Activated CD4-positive, alpha-beta T cell treated with anti-CD3 and anti-CD28 coated beads, Interleukin-2, amount 10 ng/mL, durations not matched to agents 7 days and 5 days (primary cell): ENCODE measurements around the gene PPP5C. TPM values are rescaled to one million over a fixed set of nuclear protein-coding genes. Genes with fewer than 3 reads are reported as not detected.
A peak's percentile ranks its signal among the peaks of the same experiment; 100 is the strongest.

Experiments
- CTCF ChIA-PET: fragments of 350-600 bp; sonication (Branson Sonifier 250); formaldehyde crosslinking; loops from one replicate; lab custom pipeline; 2021; ENCODE audit warnings: antibody characterized with exemption; lab: Charles Lee
- POLR2A ChIA-PET: fragments of 350-600 bp; sonication (Branson Sonifier 250); formaldehyde crosslinking; loops from one replicate; lab custom pipeline; 2021; ENCODE audit warnings: antibody characterized with exemption; lab: Charles Lee
- DNase-seq: peaks from one replicate; pipeline ENCODE4 v3.0.0-alpha.2; 2020
- H3K27ac Mint-ChIP-seq: one replicate; pipeline ENCODE4 v1.8.0; 2021; ENCODE audit warnings: mild to moderate bottlenecking, moderate library complexity, mixed read lengths
- H3K27me3 Mint-ChIP-seq: one replicate; pipeline ENCODE4 v1.8.0; 2021; ENCODE audit warnings: mixed read lengths
- H3K36me3 Mint-ChIP-seq: one replicate; pipeline ENCODE4 v1.8.0; 2021; ENCODE audit warnings: low read depth, mixed read lengths
- H3K4me1 Mint-ChIP-seq: one replicate; pipeline ENCODE4 v1.8.0; 2021; ENCODE audit warnings: mixed read lengths
- H3K4me3 Mint-ChIP-seq: one replicate; pipeline ENCODE4 v1.8.0; 2021; ENCODE audit warnings: mild to moderate bottlenecking, moderate library complexity, mixed read lengths
- H3K9me3 Mint-ChIP-seq: one replicate; pipeline ENCODE4 v1.8.0; 2021; ENCODE audit warnings: mixed read lengths
- total RNA-seq, 2 experiments: library from RNA; stranded (reverse); gene quantifications; one replicate each; pipeline ENCODE4 v1.2.3, GENCODE V29; 2021

The PPP5C gene
- total RNA-seq, 2 experiments from 2014 or later = 101 to 102 TPM

DNA sequence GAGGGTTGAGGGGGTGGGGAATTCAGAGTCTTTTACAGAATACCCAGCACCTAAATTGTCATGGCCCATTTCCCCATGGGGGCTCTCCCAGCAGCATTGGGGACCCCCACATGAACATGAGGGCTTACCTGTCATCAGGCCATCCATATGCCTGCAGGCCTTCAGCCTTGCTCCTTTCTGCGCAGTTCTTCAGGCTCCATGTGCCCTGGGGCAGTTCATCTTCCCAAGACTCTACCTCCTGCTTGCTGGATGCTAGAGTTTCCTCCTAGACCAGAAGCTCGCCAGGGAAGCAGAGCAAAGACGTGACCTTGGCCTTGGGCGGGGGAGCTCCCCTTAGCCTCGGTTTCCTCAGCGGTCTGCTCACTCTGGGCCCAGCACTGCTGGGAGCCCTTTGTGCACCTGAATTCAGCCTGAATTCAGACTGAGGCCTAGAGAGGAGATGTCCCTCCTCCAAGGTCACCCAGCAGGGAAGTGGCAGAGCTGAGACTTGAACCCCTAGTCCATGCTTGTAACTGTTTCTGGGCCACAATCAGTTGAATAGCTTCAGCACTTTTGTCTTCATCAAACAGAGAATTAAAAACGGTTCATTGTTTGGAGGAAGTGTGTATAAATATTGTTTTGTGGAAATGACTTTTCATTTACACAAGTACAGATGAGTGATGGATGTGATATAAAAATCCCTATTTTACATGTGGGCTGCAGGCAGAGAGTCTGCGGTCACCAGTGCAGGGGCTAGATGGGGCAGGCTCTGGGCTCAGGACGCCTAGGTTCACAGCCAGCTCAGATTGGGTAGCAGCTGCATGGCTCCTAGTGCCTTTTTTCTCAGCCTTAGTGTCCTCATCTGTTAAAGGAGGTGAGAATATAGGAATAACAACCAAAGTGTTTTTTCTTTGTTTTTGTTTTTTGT lies 9.5 kb downstream of the PPP5C start:
- Mint-ChIP-seq H3K4me1 (peaks cover 31% of the 10 kb centered on the region), H3K27ac (no peak overlapping the region), H3K36me3 (peaks cover 47% of the 10 kb centered on the region), H3K4me3 (no peak overlapping the region), H3K9me3 (no peaks in the 10 kb centered on the region), H3K27me3 (no peaks in the 10 kb centered on the region)
- POLR2A ChIA-PET = no interaction called here
- CTCF ChIA-PET = interaction anchor here (0.9 to 1.6 kb wide), 3 partner anchors 9 to 10 kb away, joined by 3 to 7 read pairs (median 4); partner anchors contain the start of gene PPP5C
- no peak for DNase-seq

DNA sequence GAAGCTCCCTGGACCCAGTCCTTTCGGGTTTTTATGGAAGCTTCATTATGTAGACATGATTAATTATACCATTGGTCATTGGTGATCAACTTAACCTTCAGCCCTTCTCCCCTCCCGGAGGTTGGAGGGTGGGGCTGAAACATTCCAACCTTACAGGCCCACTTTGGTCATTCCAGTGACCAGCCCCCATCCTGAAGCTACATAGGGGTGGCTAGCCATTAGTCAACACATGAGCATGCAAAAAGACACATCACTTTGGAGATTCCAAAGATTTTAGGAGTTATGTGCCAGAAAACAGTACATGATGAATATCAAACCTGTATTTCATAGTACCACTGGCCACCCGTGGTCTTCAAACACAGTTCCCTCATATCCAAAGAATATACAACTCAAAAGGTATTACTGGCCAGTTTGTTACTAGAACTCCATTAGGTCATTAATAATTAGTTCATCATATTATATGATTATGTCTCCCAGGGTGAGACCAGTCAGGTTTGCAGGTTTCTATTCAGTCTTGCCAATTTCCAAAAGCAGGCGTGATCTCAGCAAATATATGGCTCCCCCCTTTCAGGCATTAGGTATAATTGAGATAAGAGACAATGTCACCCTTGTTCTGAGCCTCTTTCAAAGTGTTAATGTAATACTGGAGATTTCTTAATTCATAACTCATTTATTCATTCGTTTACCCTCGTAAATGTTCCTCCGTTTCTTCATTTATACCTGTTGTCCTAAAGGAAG lies 11.1 kb downstream of the PPP5C start:
- Mint-ChIP-seq H3K27me3 (no peaks in the 10 kb centered on the region), H3K4me1 (peaks cover 29% of the 10 kb centered on the region), H3K9me3 (no peaks in the 10 kb centered on the region), H3K27ac (no peak overlapping the region), H3K4me3 (no peak overlapping the region), H3K36me3 (peaks cover 43% of the 10 kb centered on the region)
- ChIA-PET POLR2A (no interaction called here), CTCF (interaction anchor here (1.0 to 1.4 kb wide), 2 partner anchors 11 to 38 kb away, joined by 3 to 4 read pairs; partner anchors contain the start of gene PPP5C)
- DNase-seq = no peak

DNA sequence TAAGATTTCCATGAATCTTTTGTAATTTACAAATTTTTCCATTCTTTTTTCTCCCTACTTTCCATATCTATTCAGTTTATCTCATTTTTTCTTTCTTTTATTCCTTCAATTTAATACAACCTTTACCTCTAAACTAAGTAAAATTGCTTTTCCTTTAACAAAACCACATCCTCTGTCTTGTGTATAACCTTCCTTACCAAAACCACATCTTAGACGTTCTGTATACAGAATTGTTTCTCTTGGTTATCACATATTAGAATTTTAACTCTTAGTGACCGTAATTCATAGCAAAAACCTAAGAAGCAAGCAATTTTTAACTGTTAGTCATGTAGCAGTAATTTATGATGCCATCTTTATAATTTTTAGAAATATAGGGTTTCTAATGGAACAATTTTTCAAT lies 15.0 kb downstream of the PPP5C start:
- H3K27me3 Mint-ChIP-seq = no peaks in the 10 kb centered on the region
- no peaks in the 10 kb centered on the region for H3K9me3 Mint-ChIP-seq
- peaks cover 47% of the 10 kb centered on the region for H3K4me1 Mint-ChIP-seq
- no peak for DNase-seq
- peaks cover 45% of the 10 kb centered on the region for H3K36me3 Mint-ChIP-seq
- peak overlapping the region; percentile 47 for H3K27ac Mint-ChIP-seq
- ChIA-PET POLR2A (no interaction called here), CTCF (interaction anchor here (0.6 to 1.2 kb wide), 3 partner anchors 15 to 563 kb away, joined by 3 read pairs; partner anchors contain the start of gene PPP5C)
- peak overlapping the region; percentile 58 for H3K4me3 Mint-ChIP-seq

GRCh38 chr19:46364359-46364758 lies 17.5 kb downstream of the PPP5C start:
- Mint-ChIP-seq H3K9me3 (no peaks in the 10 kb centered on the region), H3K4me1 (peaks cover 42% of the 10 kb centered on the region), H3K27me3 (no peaks in the 10 kb centered on the region), H3K27ac (no peak overlapping the region), H3K36me3 (peaks cover 35% of the 10 kb centered on the region), H3K4me3 (no peak overlapping the region)
- DNase-seq = no peak
- ChIA-PET CTCF (interaction anchor here (1.1 to 1.2 kb wide), 3 partner anchors 8 to 17 kb away, joined by 3 to 5 read pairs (median 3); partner anchors contain the start of gene PPP5C), POLR2A (interaction anchor here (0.6 kb wide), 1 partner anchor 594 kb away, joined by 3 read pairs; no protein-coding TSS in a partner anchor)

DNA sequence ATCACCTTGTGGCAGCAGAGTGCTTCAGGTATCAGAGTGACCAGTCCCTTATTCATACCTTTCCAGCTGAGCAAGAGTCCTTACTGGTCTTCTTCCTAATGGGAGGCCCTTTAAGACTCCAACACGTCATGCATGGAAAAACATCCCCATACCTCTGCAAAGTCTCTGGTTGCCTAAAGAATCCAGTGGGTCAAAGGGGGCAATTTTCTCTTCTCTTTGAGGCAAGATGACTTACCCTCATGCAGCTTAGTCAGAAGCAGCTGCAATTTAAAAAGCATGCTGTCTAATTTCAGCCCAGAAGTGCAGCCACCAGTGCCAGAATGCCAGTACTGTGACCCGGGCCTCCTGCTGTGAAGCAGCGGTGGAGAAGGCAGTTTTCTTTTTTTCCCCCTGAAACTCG lies 18.7 kb downstream of the PPP5C start:
- Mint-ChIP-seq H3K27me3 (no peaks in the 10 kb centered on the region), H3K9me3 (no peaks in the 10 kb centered on the region), H3K36me3 (peaks cover 33% of the 10 kb centered on the region), H3K4me1 (peaks cover 40% of the 10 kb centered on the region), H3K4me3 (no peak overlapping the region), H3K27ac (no peak overlapping the region)
- POLR2A ChIA-PET = no interaction called here
- CTCF ChIA-PET = interaction anchor here (1.2 kb wide), 1 partner anchor 9 kb away, joined by 3 read pairs; no protein-coding TSS in a partner anchor
- DNase-seq = no peak

DNA sequence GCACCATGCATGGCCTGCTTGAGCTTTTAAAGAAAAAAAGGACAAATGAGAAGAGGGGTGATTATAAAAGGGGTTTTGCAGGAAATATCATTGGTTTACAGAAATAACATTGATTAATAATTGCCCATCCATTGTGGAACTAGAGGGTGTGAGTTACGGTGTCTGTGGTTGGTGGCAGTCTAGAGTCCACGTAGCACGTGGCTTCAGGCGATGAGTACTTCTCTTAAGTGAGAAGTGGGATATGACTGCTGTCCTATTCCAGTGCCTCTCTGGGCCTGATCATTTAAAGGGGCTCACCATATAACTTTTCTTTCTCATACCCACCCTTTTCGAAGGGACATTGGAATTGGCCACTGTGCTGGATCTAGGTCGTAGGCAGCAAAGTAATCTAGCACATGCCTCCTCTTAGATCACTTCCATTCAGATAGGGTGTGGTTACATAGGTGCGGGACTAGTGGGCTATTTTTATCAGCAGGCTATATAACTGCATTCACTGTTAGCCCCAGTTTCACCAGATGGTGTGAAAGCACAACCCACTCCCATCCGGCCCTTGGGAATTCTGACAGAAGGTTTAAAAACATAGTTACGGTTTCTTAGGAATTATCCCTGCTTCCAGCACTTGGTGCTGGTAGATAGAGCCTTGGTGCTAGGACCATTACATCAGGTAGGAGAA lies 19.9 kb downstream of the PPP5C start:
- H3K27ac Mint-ChIP-seq = peak overlapping the region; percentile 41
- no peaks in the 10 kb centered on the region for H3K27me3 Mint-ChIP-seq
- H3K4me3 Mint-ChIP-seq = no peak overlapping the region
- ChIA-PET CTCF (no interaction called here), POLR2A (no interaction called here)
- H3K4me1 Mint-ChIP-seq = peaks cover 40% of the 10 kb centered on the region
- DNase-seq = no peak
- peaks cover 32% of the 10 kb centered on the region for H3K36me3 Mint-ChIP-seq
- H3K9me3 Mint-ChIP-seq = no peaks in the 10 kb centered on the region

- peaks cover 30% of the 10 kb centered on the region for H3K36me3 Mint-ChIP-seq
- no peak overlapping the region for H3K27ac Mint-ChIP-seq
- DNase-seq = no peak
- H3K27me3 Mint-ChIP-seq = no peaks in the 10 kb centered on the region
- no peak overlapping the region for H3K4me3 Mint-ChIP-seq
- POLR2A ChIA-PET = no interaction called here
- H3K9me3 Mint-ChIP-seq = no peaks in the 10 kb centered on the region
- CTCF ChIA-PET = no interaction called here
- H3K4me1 Mint-ChIP-seq = peaks cover 41% of the 10 kb centered on the region
These were observed 20.5 kb downstream of the PPP5C start for GRCh38 chr19:46367426-46367825.

GRCh38 chr19:46368116-46368515 lies 21.2 kb downstream of the PPP5C start:
- ChIA-PET CTCF (interaction anchor here (0.6 to 1.4 kb wide), 3 partner anchors 21 to 613 kb away, joined by 3 read pairs; partner anchors contain the start of gene PPP5C), POLR2A (interaction anchor here (0.6 kb wide), 1 partner anchor 76 kb away, joined by 5 read pairs; no protein-coding TSS in a partner anchor)
- Mint-ChIP-seq H3K9me3 (no peaks in the 10 kb centered on the region), H3K4me3 (no peak overlapping the region), H3K27me3 (no peaks in the 10 kb centered on the region), H3K4me1 (peaks cover 41% of the 10 kb centered on the region), H3K36me3 (peaks cover 30% of the 10 kb centered on the region), H3K27ac (no peak overlapping the region)
- DNase-seq = no peak

- Mint-ChIP-seq H3K9me3 (no peaks in the 10 kb centered on the region), H3K4me1 (peaks cover 36% of the 10 kb centered on the region), H3K36me3 (peaks cover 20% of the 10 kb centered on the region), H3K27me3 (no peaks in the 10 kb centered on the region), H3K4me3 (no peak overlapping the region), H3K27ac (no peak overlapping the region)
- no peak for DNase-seq
- CTCF ChIA-PET = interaction anchor here (1.2 to 1.8 kb wide), 3 partner anchors 15 to 26 kb away, joined by 3 to 5 read pairs (median 4); partner anchors contain the start of gene PPP5C
- POLR2A ChIA-PET = no interaction called here
These were observed 22.9 kb downstream of the PPP5C start for GRCh38 chr19:46369817-46370216.

- Mint-ChIP-seq H3K9me3 (no peaks in the 10 kb centered on the region), H3K4me1 (peaks cover 27% of the 10 kb centered on the region)
These were observed 24.5 kb downstream of the PPP5C start for GRCh38 chr19:46371371-46371901.

GRCh38 chr19:46372901-46373490 lies 26.1 kb downstream of the PPP5C start:
- no peak for DNase-seq
- Mint-ChIP-seq H3K4me1 (peaks cover 20% of the 10 kb centered on the region), H3K9me3 (no peaks in the 10 kb centered on the region), H3K4me3 (no peak overlapping the region), H3K27me3 (no peaks in the 10 kb centered on the region), H3K36me3 (peaks cover 25% of the 10 kb centered on the region), H3K27ac (no peak overlapping the region)
- POLR2A ChIA-PET = no interaction called here
- CTCF ChIA-PET = interaction anchor here (1.1 kb wide), 1 partner anchor 9 kb away, joined by 3 read pairs; no protein-coding TSS in a partner anchor

More at GRCh38 chr19:46371371-46371901, 24.5 kb downstream of the PPP5C start:
- ChIA-PET CTCF (interaction anchor here (0.6 to 1.8 kb wide), 2 partner anchors 10 to 24 kb away, joined by 3 to 5 read pairs; partner anchors contain the start of gene PPP5C), POLR2A (no interaction called here)
- Mint-ChIP-seq H3K36me3 (peaks cover 18% of the 10 kb centered on the region), H3K27ac (peak overlapping the region; percentile 52), H3K4me3 (no peak overlapping the region), H3K27me3 (no peaks in the 10 kb centered on the region)
- peak; percentile 45 for DNase-seq
